Prostate gland (tissue), 2 donors: ENCODE measurements around the gene CBLN4.

Experiments
- CTCF ChIP-seq, 4 experiments: fragments of 200-600 bp in 2 of 4; fragments of 450-650 bp in 2 of 4; sonication (generic) in 2 of 4; IDR thresholded peaks; 1 replicate in 3 of 4; 2 replicates in 1 of 4; pipeline ENCODE4 v1.5.1; 2016 to 2019; ENCODE audit warnings: antibody characterized with exemption in 4 of 4, mild to moderate bottlenecking in 2 of 4, moderate library complexity in 2 of 4
- POLR2A ChIP-seq: fragments of 450-650 bp; IDR thresholded peaks from one replicate; pipeline ENCODE4 v1.6.1; 2016; ENCODE audit warnings: antibody characterized with exemption, mild to moderate bottlenecking
- POLR2AphosphoS5 ChIP-seq: sonication (generic); formaldehyde crosslinking; IDR thresholded peaks from one replicate; pipeline ENCODE4 v1.6.1; 2017; ENCODE audit warnings: antibody characterized with exemption

GRCh38 chr20:55978550-55978949 lies 26.8 kb downstream of the CBLN4 start:
- TF ChIP-seq CTCF (IDR thresholded peaks at IDR 0.05) = no peak
- TF ChIP-seq POLR2AphosphoS5 = no peak
- no peak for TF ChIP-seq POLR2A
